ENCODE measurements around the gene PKN3. TPM values are rescaled to one million over a fixed set of nuclear protein-coding genes. Genes with fewer than 3 reads are reported as not detected.
A peak's percentile ranks its signal among the peaks of the same experiment; 100 is the strongest.

PKN3 gene
- total and polyA plus RNA-seq, 9 of the 15 experiments (the other 6 are each of a cell fraction or from before 2014, with no cell fraction given), result 0.82 to 49.2 (median 19.7) TPM

- TF ChIP-seq ZNF407 (IDR thresholded peaks at IDR 0.05; ENCODE audit: low read depth) (no peak), MAZ (CRISPR knock-in tag; conservative IDR thresholded peaks at IDR 0.05 in 1 of 2, IDR thresholded peaks at IDR 0.05 in 1 of 2) (0 out of 4 replicates have a peak, but pooled peaks of 1 of the 2 experiments have one; percentile 41), SPI1 (IDR thresholded peaks at IDR 0.05; ENCODE audit: borderline replicate concordance, low read depth, low read length) (no peak), ZNF197 (CRISPR knock-in tag; IDR thresholded peaks at IDR 0.05; ENCODE audit: low read depth) (no peak), ZNF740 (CRISPR knock-in tag; IDR thresholded peaks at IDR 0.05) (no peak), ZNF740 (tag; IDR thresholded peaks at IDR 0.05) (0 out of 4 replicates have a peak, but pooled peaks of 1 of the 2 experiments have one; percentile 28), RUNX1 (IDR thresholded peaks at IDR 0.05; ENCODE audit: low read depth) (no peak), EGR1 (conservative IDR thresholded peaks at IDR 0.05) (no peak), ZNF764 (CRISPR knock-in tag; IDR thresholded peaks at IDR 0.05; ENCODE audit: low read depth) (no peak), ZFX (CRISPR knock-in tag; IDR thresholded peaks at IDR 0.05) (peak; percentile 47; the same call in 1 of the 2 replicates), SRSF7 (optimal IDR thresholded peaks at IDR 0.05; ENCODE audit: low read depth, low read length) (no peak), CC2D1A (IDR thresholded peaks at IDR 0.05) (0 out of 2 replicates have a peak, but pooled peaks have one; percentile 21), SAFB (IDR thresholded peaks at IDR 0.05; ENCODE audit: borderline replicate concordance, low read depth, low read length) (no peak), E2F6 (IDR thresholded peaks at IDR 0.05; ENCODE audit: borderline replicate concordance in 1 of 2, extremely low read depth in 1 of 2, insufficient read depth in 1 of 2, insufficient read length in 1 of 2, low read depth in 1 of 2, low read length in 1 of 2, poor library complexity in 1 of 2, severe bottlenecking in 1 of 2) (peak in 1 of 2 experiments; percentile 10)
Measured at GRCh38 chr9:128689820-128690683, 12.3 kb upstream of the PKN3 start (continued).

Measured in K562 (cell line).